Hepatocyte (in vitro differentiated cells): ENCODE measurements around the gene FOXN3. TPM values are rescaled to one million over a fixed set of nuclear protein-coding genes. Genes with fewer than 3 reads are reported as not detected.
A peak's percentile ranks its signal among the peaks of the same experiment; 100 is the strongest.

Experiments used
- DNase-seq: peaks from one replicate; pipeline ENCODE4 v3.0.0-alpha.2; 2016; ENCODE audit warnings: low spot score
- H2AFZ ChIP-seq: fragments of 200-600 bp; sonication (generic); 2 replicates; pipeline ENCODE4 v1.6.0; 2016; ENCODE audit warnings: antibody characterized with exemption, mild to moderate bottlenecking
- H3K27ac ChIP-seq: fragments of 200-600 bp; sonication (generic); 2 replicates; pipeline ENCODE4 v1.5.1; 2016; ENCODE audit warnings: mild to moderate bottlenecking
- H3K27me3 ChIP-seq: fragments of 200-600 bp; sonication (generic); 2 replicates; pipeline ENCODE4 v1.6.1; 2016
- H3K36me3 ChIP-seq: fragments of 200-600 bp; sonication (generic); replicated peaks from 2 replicates; pipeline ENCODE4 v1.5.1; 2016; ENCODE audit warnings: low read depth; ENCODE audit not compliant: insufficient read depth
- H3K4me1 ChIP-seq: fragments of 200-600 bp; sonication (generic); 2 replicates; pipeline ENCODE4 v1.5.1; 2016; ENCODE audit warnings: mild to moderate bottlenecking, moderate library complexity; ENCODE audit not compliant: insufficient read depth
- H3K4me2 ChIP-seq: fragments of 200-600 bp; sonication (generic); 2 replicates; pipeline ENCODE4 v1.6.0; 2016
- H3K4me3 ChIP-seq: fragments of 200-600 bp; sonication (generic); 2 replicates; pipeline ENCODE4 v1.5.1; 2016; ENCODE audit warnings: mild to moderate bottlenecking
- H3K79me2 ChIP-seq: fragments of 200-600 bp; sonication (generic); 2 replicates; pipeline ENCODE4 v1.6.0; 2017; ENCODE audit warnings: mild to moderate bottlenecking
- H3K9me2 ChIP-seq: fragments of 200-600 bp; sonication (generic); replicated peaks from 2 replicates; pipeline ENCODE4 v1.6.0; 2017; ENCODE audit warnings: mild to moderate bottlenecking; ENCODE audit not compliant: insufficient read depth
- H3K9me3 ChIP-seq: fragments of 200-600 bp; sonication (generic); 2 replicates; pipeline ENCODE4 v1.5.1; 2016; ENCODE audit warnings: low read depth, mild to moderate bottlenecking
- H4K20me1 ChIP-seq: fragments of 200-600 bp; sonication (generic); 2 replicates; pipeline ENCODE4 v1.6.0; 2016; ENCODE audit warnings: mild to moderate bottlenecking; ENCODE audit not compliant: insufficient read depth, poor library complexity, severe bottlenecking
- EZH2 ChIP-seq: fragments of 200-600 bp; sonication (generic); IDR thresholded peaks from 2 replicates; pipeline ENCODE4 v1.6.1; 2016; ENCODE audit warnings: antibody characterized with exemption, mild to moderate bottlenecking, borderline replicate concordance
- EZH2phosphoT487 ChIP-seq: fragments of 200-600 bp; sonication (generic); IDR thresholded peaks from one replicate; pipeline ENCODE4 v1.6.1; 2018; ENCODE audit warnings: antibody characterized with exemption, mild to moderate bottlenecking, low read depth, moderate library complexity; ENCODE audit not compliant: unreplicated experiment, severe bottlenecking
- WGBS: methylation state at CpG from one replicate; pipeline ENCODE4 v1.1.6; 2016; ENCODE audit warnings: low lambda C conversion rate; ENCODE audit errors: missing lambda C conversion rate; 5-methylcytosine and 5-hydroxymethylcytosine counted together
- polyA plus RNA-seq: library from polyadenylated mRNA; unstranded; fragments of >200 nt; fragmentation: Nextera tagmentation; extraction: Ambion mirVana; gene quantifications from 2 replicates; pipeline ENCODE4 v1.2.1, GENCODE V29; 2016
- total RNA-seq: library from RNA; depleted of rRNA; stranded (reverse); fragments of >200 nt; gene quantifications from 2 replicates; pipeline ENCODE4 v1.2.3, GENCODE V29; 2014
- TF ChIP-seq, protein P1 (sequence below): fragments of 200-600 bp; sonication (generic); IDR thresholded peaks from 2 replicates; pipeline ENCODE4 v1.5.1; 2016; ENCODE audit warnings: antibody characterized with exemption, mild to moderate bottlenecking; ENCODE audit not compliant: poor library complexity

The FOXN3 gene, protein sequence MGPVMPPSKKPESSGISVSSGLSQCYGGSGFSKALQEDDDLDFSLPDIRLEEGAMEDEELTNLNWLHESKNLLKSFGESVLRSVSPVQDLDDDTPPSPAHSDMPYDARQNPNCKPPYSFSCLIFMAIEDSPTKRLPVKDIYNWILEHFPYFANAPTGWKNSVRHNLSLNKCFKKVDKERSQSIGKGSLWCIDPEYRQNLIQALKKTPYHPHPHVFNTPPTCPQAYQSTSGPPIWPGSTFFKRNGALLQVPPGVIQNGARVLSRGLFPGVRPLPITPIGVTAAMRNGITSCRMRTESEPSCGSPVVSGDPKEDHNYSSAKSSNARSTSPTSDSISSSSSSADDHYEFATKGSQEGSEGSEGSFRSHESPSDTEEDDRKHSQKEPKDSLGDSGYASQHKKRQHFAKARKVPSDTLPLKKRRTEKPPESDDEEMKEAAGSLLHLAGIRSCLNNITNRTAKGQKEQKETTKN
- total RNA-seq (38.9 and 47.6 TPM in 2 replicates), polyA plus RNA-seq (36.7 and 42.2 TPM in 2 replicates)

DNA sequence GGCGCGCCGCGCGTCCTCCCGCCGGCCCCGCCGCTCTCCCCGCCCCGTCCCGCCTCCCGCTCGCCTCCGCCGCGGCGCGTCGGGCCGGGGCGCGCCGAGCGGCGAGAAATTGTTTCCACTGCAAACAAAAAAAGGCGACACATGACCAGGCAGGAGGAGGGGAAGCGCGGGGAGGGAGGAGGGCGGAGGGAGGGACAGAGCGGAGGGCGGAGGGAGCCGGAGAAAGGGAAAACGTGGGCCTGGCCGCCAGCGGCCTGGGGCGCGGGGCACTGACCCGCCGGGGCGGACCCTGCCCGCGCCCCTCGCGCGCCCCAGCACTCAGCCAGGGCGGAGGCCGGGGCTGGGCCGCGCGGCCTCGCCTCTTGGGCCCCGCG lies at the start of gene FOXN3:
Gene FOXN3 (minus strand): TSS at position 143 of the 374 bp plus-strand sequence. CDS start 4,757 bp downstream, outside the sequence.
- Histone ChIP-seq H3K27ac (peak within 1 kb of the TSS; percentile 93), H3K4me3 (peak within 1 kb of the TSS; percentile 81), H4K20me1 (no peaks in the 10 kb centered on the region), H3K79me2 (peaks cover 35% of the 10 kb centered on the region), H3K27me3 (no peaks in the 10 kb centered on the region), H3K9me2 (no peaks in the 10 kb centered on the region), H2AFZ (peak within 1 kb of the TSS; percentile 79), H3K4me2 (peak within 1 kb of the TSS; percentile 81), H3K4me1 (peaks cover 14% of the 10 kb centered on the region), H3K9me3 (no peaks in the 10 kb centered on the region), H3K36me3 (no peaks in the 10 kb centered on the region)
- 0% methylated on average over 2 of the region's 54 CpGs for WGBS
- peak; percentile 95 for DNase-seq
- TF ChIP-seq EZH2 (no peak), EZH2phosphoT487 (no peak)
- TF ChIP-seq, protein P1, sequence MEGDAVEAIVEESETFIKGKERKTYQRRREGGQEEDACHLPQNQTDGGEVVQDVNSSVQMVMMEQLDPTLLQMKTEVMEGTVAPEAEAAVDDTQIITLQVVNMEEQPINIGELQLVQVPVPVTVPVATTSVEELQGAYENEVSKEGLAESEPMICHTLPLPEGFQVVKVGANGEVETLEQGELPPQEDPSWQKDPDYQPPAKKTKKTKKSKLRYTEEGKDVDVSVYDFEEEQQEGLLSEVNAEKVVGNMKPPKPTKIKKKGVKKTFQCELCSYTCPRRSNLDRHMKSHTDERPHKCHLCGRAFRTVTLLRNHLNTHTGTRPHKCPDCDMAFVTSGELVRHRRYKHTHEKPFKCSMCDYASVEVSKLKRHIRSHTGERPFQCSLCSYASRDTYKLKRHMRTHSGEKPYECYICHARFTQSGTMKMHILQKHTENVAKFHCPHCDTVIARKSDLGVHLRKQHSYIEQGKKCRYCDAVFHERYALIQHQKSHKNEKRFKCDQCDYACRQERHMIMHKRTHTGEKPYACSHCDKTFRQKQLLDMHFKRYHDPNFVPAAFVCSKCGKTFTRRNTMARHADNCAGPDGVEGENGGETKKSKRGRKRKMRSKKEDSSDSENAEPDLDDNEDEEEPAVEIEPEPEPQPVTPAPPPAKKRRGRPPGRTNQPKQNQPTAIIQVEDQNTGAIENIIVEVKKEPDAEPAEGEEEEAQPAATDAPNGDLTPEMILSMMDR = no peak

DNA sequence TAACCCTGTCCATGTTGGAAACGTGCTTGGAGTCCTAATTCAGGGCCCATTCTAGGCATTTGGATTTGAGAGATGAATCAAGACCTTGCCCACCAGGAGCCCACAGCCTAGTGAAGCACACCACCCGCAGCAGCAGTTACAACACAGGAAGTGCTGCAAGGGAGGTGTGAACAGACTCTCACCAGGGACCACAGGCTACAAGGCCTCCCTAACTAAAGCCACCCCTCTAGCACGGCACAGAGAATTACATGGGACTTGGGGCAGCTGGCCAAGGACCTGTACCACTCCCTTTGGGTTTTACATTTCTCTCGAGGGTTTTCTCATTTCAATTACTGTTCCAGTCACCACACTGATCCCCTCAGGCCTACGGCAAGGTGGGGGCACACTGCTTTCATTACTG lies 49.5 kb upstream of the FOXN3 start:
- 85% methylated on average over 5 of the region's 5 CpGs for WGBS
- no peaks in the 10 kb centered on the region for H3K9me2 ChIP-seq
- H3K27me3 ChIP-seq = no peaks in the 10 kb centered on the region
- H3K79me2 ChIP-seq = no peaks in the 10 kb centered on the region
- no peaks in the 10 kb centered on the region for H4K20me1 ChIP-seq
- H2AFZ ChIP-seq = no peak overlapping the region
- no peaks in the 10 kb centered on the region for H3K4me1 ChIP-seq
- DNase-seq = no peak
- H3K36me3 ChIP-seq = no peaks in the 10 kb centered on the region
- H3K9me3 ChIP-seq = no peaks in the 10 kb centered on the region
- H3K4me3 ChIP-seq = no peak overlapping the region
- H3K27ac ChIP-seq = no peak overlapping the region
- no peak for TF ChIP-seq EZH2phosphoT487
- TF ChIP-seq EZH2 = no peak
- TF ChIP-seq, protein P1 = no peak
- no peak overlapping the region for H3K4me2 ChIP-seq

DNA sequence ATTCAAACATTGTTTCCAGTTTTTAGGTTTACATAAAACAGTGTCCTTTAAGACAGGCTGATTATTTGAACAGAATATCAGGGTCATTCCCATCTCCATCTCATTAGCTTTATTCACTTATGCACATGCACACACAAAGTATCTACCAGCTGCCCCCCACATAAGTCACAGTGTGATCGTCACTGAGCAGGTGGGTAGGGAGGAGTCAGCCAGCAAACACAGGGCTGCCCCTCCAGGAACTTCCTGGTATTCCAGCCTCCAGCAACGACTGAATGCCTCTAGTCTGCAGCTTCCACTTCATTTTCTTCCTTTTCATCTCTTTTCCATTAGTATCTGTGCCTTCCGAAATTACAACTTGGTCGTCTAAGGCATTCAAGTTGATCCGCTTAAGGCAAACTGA lies 48.8 kb upstream of the FOXN3 start:
- TF ChIP-seq, protein P1 = no peak
- no peak for TF ChIP-seq EZH2phosphoT487
- no peak for TF ChIP-seq EZH2
- Histone ChIP-seq H3K27ac (no peak overlapping the region), H3K27me3 (no peaks in the 10 kb centered on the region), H3K9me2 (no peaks in the 10 kb centered on the region), H3K4me1 (no peaks in the 10 kb centered on the region), H2AFZ (no peak overlapping the region), H3K9me3 (no peaks in the 10 kb centered on the region), H3K36me3 (no peaks in the 10 kb centered on the region), H3K4me3 (no peak overlapping the region), H4K20me1 (no peaks in the 10 kb centered on the region), H3K79me2 (no peaks in the 10 kb centered on the region), H3K4me2 (no peak overlapping the region)
- no peak for DNase-seq
- 64% methylated on average over 5 of the region's 5 CpGs for WGBS
